ELR (cell line): ENCODE data around the gene MUC12.
"Not testable (repeated sequence)": the region's sequence is repeated elsewhere in the genome, so short reads cannot be mapped to it uniquely, and the experiment has no call there.

Experiments
- DNase-seq: peaks from one replicate; pipeline ENCODE4 v3.0.0-alpha.2; 2015; ENCODE audit warnings: low read depth

MUC12 gene

GRCh38 chr7:100962537-100962936 lies 6.8 kb upstream of the MUC12 start:
- no peak for DNase-seq

GRCh38 chr7:100963386-100963785 lies 6.0 kb upstream of the MUC12 start:
- DNase-seq = no peak

GRCh38 chr7:100963874-100964273 lies 5.5 kb upstream of the MUC12 start:
- no peak for DNase-seq

DNA sequence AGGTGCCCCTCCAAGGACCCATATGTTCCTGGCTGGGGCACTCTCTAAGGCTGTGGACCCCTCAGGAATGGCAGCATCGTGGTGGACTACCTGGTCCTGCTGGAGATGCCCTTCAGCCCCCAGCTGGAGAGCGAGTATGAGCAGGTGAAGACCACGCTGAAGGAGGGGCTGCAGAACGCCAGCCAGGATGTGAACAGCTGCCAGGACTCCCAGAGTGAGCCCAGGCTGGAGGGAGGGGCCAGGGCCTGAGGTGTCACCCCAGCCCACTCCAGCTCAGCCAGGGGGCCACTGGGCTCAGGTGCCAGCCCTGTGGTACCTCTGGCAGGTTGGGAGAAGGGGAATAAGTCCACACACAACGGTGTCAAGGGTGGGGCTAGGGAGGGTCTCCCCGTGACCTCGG lies 4.7 kb upstream of the MUC12 start:
- DNase-seq = no peak

GRCh38 chr7:100965045-100965722 lies 4.2 kb upstream of the MUC12 start:
- DNase-seq = no peak

DNA sequence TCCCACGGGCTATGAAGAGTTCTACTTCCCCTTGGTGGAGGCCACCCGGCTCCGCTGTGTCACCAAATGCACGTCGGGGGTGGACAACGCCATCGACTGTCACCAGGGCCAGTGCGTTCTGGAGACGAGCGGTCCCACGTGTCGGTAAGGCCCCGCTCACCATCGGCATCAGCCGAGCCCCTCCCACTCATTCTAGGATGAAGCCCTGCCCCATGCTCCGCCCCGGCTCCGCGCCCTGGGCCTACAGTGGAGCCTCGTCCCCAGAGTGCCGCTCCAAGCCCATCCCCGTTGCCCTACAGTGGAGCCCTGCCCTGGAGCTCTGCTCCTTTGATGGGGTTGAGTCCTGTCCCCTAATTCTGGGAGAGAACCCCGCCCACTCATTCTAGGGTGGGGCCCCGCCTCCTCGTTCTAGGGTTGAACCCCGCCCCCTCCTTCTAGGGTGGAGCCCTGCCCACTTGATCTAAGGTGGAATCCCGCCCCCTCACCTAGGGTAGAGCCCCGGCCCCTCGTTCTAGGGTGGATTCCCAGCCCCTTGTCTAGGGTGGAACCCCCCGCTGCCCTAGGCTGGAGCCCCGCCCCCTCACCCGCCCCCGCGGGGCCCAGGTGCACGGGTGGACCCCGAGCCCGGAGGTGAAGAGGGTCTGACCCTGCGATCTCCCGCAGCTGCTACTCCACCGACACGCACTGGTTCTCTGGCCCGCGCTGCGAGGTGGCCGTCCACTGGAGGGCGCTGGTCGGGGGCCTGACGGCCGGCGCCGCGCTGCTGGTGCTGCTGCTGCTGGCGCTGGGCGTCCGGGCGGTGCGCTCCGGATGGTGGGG lies 3.4 kb upstream of the MUC12 start:
- peak; percentile 60 for DNase-seq

- no peak for DNase-seq
Measured at GRCh38 chr7:100966542-100967291, 2.6 kb upstream of the MUC12 start.

- no peak for DNase-seq
Measured at GRCh38 chr7:100967292-100967863, 2.0 kb upstream of the MUC12 start.

GRCh38 chr7:100968031-100968430 lies 1.3 kb upstream of the MUC12 start:
- DNase-seq = no peak

DNA sequence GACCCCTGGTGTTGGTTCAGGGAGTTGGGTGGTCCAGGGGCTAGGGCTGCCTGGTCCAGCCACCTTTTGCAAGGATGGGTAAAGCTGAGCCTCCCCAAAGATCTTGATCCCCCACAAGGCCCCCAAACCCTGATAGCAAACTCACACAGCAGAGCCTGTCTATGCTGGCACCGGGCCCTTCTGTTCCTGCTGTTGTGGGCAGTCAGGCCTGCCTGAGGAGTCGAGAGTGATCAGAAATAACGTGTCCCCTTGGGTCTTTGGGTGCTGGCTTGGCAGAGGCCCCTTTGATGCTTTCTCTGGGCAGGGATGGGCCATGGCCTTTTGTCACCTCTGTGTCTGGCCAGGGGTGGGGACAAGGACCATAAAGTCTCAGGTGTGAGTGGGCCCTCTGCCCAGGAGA lies 715 bp upstream of the MUC12 start:
- no peak for DNase-seq

GRCh38 chr7:100971111-100972001 lies 2.0 kb downstream of the MUC12 start:
- no peak for DNase-seq

- no peak for DNase-seq
Measured at GRCh38 chr7:100972002-100972347, 2.6 kb downstream of the MUC12 start.

DNA sequence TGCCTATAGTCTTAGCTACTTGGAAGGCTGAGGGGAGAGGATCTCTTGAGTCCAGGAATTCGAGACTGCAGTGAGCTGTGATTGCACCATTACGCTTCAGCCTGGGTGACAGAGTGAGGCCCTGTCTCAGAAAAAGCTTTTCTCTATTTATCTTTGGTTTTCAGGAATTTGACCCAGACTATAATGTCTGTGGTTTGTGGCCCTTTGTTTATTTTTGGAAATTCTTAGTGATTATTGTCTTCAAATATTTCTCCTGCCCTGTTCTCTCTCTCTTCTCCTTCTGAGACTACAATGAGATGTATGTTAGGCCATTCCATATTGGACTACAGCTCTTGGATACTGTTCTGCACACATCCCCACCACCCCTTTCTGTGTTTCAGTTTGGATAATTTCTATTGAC lies 4.7 kb downstream of the MUC12 start:
- peak; percentile 25 for DNase-seq

DNA sequence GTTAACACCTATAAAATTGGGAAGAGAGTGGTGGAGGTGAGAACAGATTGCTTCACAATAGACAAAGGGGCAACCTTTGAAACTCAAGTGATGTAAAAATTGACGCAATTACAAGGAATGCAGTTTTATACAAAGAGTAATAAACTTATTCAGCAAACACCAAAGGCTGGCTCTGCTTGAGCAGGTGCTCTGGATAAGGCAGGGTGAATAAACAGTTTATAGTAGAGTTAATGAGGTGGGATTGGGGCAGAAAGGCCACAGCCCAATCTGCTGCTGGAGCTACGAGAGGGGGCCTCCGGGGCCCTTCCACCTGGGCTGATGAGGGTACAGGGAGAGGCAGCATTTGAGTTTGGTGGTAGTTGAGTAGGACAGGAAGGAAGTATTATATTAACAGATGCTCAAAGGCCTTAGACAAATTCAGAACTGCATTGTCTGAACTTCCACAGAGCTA lies 6.0 kb downstream of the MUC12 start:
- no peak for DNase-seq

- DNase-seq = no peak
Measured at GRCh38 chr7:100978300-100978699, 8.9 kb downstream of the MUC12 start.

- no peak for DNase-seq
Measured at GRCh38 chr7:100983451-100984187, 14.3 kb downstream of the MUC12 start.

GRCh38 chr7:100984241-100984918 lies 15.0 kb downstream of the MUC12 start:
- not testable (repeated sequence) for DNase-seq

- peak; percentile 10 for DNase-seq
Measured at GRCh38 chr7:100985033-100985797, 15.8 kb downstream of the MUC12 start.

GRCh38 chr7:100991631-100992030 lies 22.3 kb downstream of the MUC12 start:
- DNase-seq = no peak
